Measurements from ENCODE around the gene OSER1. TPM values are rescaled to one million over a fixed set of nuclear protein-coding genes. Genes with fewer than 3 reads are reported as not detected.

The OSER1 gene
- total RNA-seq, 1 donor from 2014 or later: 38.1 TPM

DNA sequence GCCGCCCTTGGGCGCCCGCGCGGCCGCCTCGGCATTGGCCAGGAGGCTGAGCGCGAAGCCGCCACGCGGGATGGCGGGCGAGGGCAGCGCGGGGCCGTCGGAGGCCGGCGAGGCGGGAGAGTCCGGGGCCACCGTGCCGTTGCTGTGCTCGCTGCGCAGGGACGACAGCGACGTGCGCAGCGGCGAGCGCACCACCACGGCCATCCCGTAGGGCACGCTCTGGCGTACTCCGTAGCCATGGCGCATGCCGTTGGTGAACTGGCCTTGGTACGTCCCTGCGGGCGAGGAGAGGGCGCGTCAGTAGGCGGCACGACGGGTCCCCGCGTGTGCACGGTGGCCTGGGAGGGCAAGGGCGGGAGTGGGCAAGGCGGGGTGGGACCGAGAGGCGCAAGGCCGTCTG lies 50.4 kb downstream of the OSER1 start:
- DNase-seq (ENCODE audit: low read depth): no peak
- TF ChIP-seq, protein P1, sequence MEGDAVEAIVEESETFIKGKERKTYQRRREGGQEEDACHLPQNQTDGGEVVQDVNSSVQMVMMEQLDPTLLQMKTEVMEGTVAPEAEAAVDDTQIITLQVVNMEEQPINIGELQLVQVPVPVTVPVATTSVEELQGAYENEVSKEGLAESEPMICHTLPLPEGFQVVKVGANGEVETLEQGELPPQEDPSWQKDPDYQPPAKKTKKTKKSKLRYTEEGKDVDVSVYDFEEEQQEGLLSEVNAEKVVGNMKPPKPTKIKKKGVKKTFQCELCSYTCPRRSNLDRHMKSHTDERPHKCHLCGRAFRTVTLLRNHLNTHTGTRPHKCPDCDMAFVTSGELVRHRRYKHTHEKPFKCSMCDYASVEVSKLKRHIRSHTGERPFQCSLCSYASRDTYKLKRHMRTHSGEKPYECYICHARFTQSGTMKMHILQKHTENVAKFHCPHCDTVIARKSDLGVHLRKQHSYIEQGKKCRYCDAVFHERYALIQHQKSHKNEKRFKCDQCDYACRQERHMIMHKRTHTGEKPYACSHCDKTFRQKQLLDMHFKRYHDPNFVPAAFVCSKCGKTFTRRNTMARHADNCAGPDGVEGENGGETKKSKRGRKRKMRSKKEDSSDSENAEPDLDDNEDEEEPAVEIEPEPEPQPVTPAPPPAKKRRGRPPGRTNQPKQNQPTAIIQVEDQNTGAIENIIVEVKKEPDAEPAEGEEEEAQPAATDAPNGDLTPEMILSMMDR (IDR thresholded peaks at IDR 0.05; ENCODE audit: insufficient read depth, low read length, poor library complexity, severe bottlenecking): no peak
- Histone ChIP-seq H3K4me3 (ENCODE audit: low read depth, low read length) (no peak overlapping the region), H3K27me3 (ENCODE audit: control insufficient read depth, insufficient read depth, low read length) (peaks cover 12% of the 10 kb centered on the region), H3K36me3 (ENCODE audit: control insufficient read depth, insufficient read depth, low read length) (no peaks in the 10 kb centered on the region)

- H3K4me3 ChIP-seq (ENCODE audit: low read depth, low read length): no peak overlapping the region
- no peak for DNase-seq (ENCODE audit: low read depth)
- TF ChIP-seq, protein P1 (IDR thresholded peaks at IDR 0.05; ENCODE audit: insufficient read depth, low read length, poor library complexity, severe bottlenecking): no peak
- peaks cover 12% of the 10 kb centered on the region for H3K27me3 ChIP-seq (ENCODE audit: control insufficient read depth, insufficient read depth, low read length)
- no peaks in the 10 kb centered on the region for H3K36me3 ChIP-seq (ENCODE audit: control insufficient read depth, insufficient read depth, low read length)
These were observed 50.9 kb downstream of the OSER1 start for GRCh38 chr20:44159711-44160110.

- no peak overlapping the region for H3K4me3 ChIP-seq (ENCODE audit: low read depth, low read length)
- DNase-seq (ENCODE audit: low read depth): no peak
- no peaks in the 10 kb centered on the region for H3K36me3 ChIP-seq (ENCODE audit: control insufficient read depth, insufficient read depth, low read length)
- peaks cover 12% of the 10 kb centered on the region for H3K27me3 ChIP-seq (ENCODE audit: control insufficient read depth, insufficient read depth, low read length)
- TF ChIP-seq, protein P1 (IDR thresholded peaks at IDR 0.05; ENCODE audit: insufficient read depth, low read length, poor library complexity, severe bottlenecking): no peak
These were observed 51.4 kb downstream of the OSER1 start for GRCh38 chr20:44159125-44159524.

DNA sequence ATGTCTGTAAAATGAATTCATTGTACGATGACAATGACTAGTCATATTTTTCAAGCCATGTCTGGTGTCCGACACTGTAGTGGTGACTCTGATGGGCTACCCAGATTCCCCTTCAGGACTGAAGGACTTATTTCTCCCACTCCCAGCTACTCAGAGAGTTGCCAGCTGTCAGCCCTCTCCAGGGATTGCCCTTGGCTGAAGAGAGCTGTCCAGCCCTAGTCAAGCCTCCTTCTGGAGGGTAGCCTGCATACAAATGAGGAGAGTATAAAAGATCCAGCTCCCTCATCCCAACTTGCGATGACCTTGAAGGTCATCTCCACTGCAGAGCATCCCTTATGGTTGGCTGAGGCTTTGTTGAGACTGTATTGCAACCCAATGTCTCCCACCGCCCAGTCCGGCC lies 53.5 kb downstream of the OSER1 start:
- H3K4me3 ChIP-seq (ENCODE audit: low read depth, low read length): no peak overlapping the region
- H3K36me3 ChIP-seq (ENCODE audit: control insufficient read depth, insufficient read depth, low read length): no peaks in the 10 kb centered on the region
- peaks cover 12% of the 10 kb centered on the region for H3K27me3 ChIP-seq (ENCODE audit: control insufficient read depth, insufficient read depth, low read length)
- DNase-seq (ENCODE audit: low read depth): no peak
- TF ChIP-seq, protein P1 (IDR thresholded peaks at IDR 0.05; ENCODE audit: insufficient read depth, low read length, poor library complexity, severe bottlenecking): no peak

GRCh38 chr20:44154521-44155001 lies 56.0 kb downstream of the OSER1 start:
- TF ChIP-seq, protein P1 (IDR thresholded peaks at IDR 0.05; ENCODE audit: insufficient read depth, low read length, poor library complexity, severe bottlenecking): no peak
- no peak for DNase-seq (ENCODE audit: low read depth)
- Histone ChIP-seq H3K27me3 (ENCODE audit: control insufficient read depth, insufficient read depth, low read length) (peaks cover 6% of the 10 kb centered on the region), H3K36me3 (ENCODE audit: control insufficient read depth, insufficient read depth, low read length) (no peaks in the 10 kb centered on the region), H3K4me3 (ENCODE audit: low read depth, low read length) (no peak overlapping the region)

- Histone ChIP-seq H3K4me3 (ENCODE audit: low read depth, low read length) (no peak overlapping the region), H3K27me3 (ENCODE audit: control insufficient read depth, insufficient read depth, low read length) (peaks cover 3% of the 10 kb centered on the region), H3K36me3 (ENCODE audit: control insufficient read depth, insufficient read depth, low read length) (no peaks in the 10 kb centered on the region)
- DNase-seq (ENCODE audit: low read depth): no peak
- TF ChIP-seq, protein P1 (IDR thresholded peaks at IDR 0.05; ENCODE audit: insufficient read depth, low read length, poor library complexity, severe bottlenecking): no peak
These were observed 56.9 kb downstream of the OSER1 start for GRCh38 chr20:44153636-44154043.

Data from kidney epithelial cell (primary cell).